GM19043 (cell line): ENCODE results near the gene PCDHGC4.

ENCODE experiments used
- ATAC-seq: cut with Tn5 transposase; IDR thresholded peaks from one replicate; pipeline ENCODE4 v1.9.1; 2021; ENCODE audit warnings: low read depth; ENCODE audit not compliant: unreplicated experiment

Gene PCDHGC4

DNA sequence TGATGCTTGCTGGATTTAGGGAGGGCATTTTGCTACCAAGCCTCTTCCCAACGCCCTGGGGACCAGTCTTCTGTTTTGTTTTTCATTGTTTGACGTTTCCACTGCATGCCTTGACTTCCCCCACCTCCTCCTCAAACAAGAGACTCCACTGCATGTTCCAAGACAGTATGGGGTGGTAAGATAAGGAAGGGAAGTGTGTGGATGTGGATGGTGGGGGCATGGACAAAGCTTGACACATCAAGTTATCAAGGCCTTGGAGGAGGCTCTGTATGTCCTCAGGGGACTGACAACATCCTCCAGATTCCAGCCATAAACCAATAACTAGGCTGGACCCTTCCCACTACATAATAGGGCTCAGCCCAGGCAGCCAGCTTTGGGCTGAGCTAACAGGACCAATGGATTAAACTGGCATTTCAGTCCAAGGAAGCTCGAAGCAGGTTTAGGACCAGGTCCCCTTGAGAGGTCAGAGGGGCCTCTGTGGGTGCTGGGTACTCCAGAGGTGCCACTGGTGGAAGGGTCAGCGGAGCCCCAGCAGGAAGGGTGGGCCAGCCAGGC lies 27.0 kb downstream of the PCDHGC4 start:
- ATAC-seq, result no peak

DNA sequence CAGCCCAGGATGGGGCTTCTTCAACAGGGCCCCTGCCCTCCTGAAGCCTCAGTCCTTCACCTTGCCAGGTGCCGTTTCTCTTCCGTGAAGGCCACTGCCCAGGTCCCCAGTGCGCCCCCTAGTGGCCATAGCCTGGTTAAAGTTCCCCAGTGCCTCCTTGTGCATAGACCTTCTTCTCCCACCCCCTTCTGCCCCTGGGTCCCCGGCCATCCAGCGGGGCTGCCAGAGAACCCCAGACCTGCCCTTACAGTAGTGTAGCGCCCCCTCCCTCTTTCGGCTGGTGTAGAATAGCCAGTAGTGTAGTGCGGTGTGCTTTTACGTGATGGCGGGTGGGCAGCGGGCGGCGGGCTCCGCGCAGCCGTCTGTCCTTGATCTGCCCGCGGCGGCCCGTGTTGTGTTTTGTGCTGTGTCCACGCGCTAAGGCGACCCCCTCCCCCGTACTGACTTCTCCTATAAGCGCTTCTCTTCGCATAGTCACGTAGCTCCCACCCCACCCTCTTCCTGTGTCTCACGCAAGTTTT lies 27.6 kb downstream of the PCDHGC4 start:
- ATAC-seq, result no peak

DNA sequence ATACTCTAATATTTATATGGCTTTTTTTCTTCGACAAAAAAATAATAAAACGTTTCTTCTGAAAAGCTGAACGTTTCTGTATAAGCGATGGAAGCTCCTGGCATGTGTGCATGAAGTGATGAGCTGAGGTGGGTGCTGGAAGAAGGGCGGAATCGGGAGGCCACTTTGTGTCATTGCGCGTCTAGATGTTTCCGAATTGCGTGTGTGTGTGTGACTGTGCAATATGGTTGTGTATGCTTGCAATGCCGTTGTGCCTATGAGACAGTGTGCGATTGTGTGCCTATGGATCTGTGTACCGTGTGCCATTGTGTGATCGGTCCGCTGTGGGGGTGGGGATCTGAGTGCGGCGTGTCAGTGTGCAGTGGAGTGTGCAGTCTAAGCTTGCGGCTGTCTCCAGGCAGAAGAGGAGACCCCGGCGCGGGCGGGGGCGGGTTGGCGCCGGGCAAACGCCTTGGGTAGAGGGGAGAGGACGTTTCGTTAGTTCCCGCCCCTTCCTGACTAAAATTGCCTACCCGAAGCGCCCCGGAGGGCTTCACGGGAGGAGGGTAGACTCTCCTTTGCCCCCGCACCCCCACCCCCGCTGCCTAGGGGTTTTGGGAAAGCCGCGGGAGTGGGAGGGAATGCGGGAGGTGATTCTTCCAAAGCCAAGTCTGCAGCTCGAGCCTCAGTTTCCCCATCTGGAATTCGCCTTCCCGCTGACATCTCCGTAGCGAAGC lies 28.2 kb downstream of the PCDHGC4 start:
- no peak for ATAC-seq

DNA sequence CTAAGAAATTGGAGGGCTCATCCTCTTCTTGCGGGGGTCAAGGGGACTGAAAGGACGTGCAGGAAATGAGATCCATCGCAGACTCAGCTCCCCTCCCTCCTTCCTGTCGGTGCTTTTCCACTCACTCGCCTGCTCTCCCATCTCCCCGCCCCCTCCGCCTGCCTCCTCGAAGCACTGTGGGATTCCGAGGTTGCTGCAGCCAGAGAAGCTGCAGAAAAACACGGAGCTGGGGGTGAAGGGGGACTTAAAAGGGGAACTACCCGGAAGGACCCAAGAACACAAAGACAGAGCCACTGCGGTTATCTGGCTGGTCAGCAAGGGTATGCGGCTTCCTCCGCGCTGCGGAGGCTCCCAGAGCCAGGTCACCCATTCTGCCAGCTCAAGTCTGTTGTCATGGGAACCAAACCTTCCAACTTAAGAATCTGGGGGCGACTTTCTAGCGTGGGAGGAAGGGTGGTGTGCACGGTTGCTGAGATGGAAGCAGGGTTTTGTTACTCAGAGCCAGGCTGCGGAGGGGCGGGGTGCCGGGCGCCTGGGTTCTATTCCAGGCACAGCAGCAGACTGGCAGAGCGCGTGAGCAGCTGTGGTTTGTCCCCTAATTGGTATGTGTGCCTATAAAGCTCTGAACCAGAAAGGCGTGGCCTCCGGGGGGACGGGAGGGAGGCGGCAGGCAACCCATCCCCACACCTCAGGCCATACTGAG lies 28.9 kb downstream of the PCDHGC4 start:
- ATAC-seq, result no peak

DNA sequence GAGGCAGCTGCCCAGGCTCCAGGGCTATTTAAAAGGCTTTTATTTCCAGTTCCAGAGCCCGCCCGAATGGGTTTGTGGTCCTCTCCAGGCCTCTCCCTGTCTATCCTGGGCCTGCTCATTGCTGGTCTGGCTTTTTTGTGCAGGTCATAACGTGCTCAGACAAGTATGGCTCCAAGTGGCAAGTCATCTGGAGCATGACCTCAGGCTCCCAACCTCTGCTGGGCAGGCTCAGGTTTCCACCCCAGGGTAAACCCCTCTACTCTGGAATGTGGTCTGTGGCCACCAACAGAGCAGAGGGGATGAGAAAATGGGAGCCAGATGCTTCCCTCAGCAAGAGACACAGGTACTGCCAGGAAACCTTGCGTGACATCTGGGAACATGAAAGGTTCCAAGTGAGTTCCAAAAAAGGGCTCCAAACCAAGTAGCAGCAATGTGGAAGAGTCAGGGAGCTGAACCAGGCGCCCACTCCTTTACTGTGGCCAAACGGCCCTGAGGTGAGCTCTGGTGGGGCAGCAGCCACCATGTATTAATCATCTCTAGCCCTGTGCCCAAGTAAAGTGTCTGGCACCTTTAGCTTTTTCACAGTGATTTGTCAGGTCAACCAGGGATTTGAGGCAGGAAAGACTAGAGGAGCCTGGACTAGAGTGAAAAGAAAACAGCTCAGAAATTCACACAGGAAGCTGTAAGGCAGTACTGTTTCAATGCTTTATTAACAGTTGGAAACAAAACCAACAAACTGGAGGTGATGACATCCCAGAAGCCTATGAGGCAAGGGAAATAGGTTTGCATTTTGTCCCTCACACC lies 29.7 kb downstream of the PCDHGC4 start:
- ATAC-seq, result no peak

DNA sequence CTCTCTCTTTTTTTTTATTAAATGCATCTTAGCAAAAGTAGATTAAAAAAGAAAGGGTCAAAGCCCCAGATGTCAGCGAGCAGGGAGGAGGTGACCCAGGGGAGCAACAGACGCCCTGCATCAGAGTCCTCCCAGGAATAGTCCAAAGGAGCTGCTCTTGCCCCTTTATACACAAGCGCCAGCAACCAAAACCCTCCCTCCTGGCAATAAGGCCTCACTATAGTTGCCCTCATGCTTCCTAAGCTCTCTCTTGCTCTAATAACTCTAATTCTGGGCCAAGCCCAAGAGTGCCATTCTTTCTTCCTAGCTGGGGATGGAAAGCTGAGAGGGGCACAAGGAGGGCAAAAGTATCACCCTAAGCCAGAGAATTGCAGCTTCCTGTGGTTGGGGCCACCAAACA lies 30.3 kb downstream of the PCDHGC4 start:
- no peak for ATAC-seq

DNA sequence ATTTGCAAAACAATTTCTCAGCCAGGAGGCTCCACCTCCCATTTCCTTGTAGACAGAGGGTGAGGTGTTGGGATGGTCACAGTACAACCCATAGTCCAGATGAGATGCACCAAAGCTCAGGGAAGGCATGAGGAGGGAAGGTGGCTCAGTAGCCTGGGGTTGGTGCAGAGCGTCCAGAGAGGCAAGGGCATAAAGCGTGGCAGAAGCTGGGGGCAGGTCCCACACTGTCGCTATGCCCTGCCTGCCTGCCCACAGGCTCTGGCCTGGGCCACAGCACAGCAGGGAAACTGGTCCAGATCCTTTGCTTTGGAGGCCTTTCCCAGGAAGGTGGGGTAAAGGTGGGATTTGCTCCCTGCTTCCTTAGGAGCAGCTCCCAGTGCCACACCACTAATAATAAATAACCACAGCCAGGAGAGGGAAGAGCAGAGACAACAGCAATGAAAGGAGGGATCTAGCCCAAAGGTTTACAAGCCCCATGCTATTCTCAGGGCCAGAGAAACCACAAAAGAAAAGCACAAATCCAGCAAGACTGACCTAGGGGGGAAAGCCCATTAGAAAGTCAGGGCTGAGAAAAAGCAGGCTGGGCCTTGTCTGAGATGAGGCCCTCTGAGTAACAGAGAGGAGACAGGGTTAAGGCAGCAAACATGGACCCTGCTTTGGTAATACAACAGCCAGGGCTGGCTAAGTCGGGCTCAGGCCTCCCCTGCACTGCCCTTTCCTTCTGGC lies 31.3 kb downstream of the PCDHGC4 start:
- ATAC-seq, result no peak

DNA sequence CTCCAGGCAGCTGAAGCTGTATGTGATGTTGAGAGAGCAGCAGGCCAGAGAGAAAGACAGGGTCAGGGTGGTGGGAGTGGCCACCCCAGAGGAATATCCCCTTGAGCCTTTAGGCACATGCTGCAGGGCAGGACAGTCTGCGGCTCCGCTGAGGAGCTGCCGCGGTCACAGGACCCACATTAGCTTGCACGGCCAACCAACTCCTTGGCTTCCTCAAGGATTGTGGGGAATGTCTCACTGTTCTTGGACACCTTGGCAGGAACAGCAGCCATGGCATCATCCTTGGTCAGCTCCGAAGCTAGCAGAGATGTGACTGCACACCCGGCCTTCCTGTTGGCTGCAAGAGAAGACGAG lies 31.8 kb downstream of the PCDHGC4 start:
- ATAC-seq, result no peak

DNA sequence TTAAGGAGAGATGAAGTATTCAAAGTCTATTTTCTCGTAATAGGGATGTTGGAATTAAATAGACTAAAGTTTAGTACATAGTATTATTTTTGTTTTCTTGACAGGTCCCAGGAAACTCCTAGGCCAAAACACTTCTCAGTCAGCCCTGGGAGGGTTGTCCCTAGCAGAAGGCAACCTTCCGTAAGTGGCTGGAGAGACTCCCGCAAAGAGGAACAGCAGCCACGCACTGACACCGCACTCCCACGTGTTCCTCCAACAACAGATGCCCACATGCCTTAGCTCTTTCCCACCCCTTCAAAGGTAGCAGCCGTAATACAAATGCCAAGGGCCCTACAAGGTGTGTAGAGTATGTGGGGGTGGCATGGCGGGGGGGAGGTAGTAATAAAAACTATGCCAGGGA lies 32.5 kb downstream of the PCDHGC4 start:
- ATAC-seq, result no peak

DNA sequence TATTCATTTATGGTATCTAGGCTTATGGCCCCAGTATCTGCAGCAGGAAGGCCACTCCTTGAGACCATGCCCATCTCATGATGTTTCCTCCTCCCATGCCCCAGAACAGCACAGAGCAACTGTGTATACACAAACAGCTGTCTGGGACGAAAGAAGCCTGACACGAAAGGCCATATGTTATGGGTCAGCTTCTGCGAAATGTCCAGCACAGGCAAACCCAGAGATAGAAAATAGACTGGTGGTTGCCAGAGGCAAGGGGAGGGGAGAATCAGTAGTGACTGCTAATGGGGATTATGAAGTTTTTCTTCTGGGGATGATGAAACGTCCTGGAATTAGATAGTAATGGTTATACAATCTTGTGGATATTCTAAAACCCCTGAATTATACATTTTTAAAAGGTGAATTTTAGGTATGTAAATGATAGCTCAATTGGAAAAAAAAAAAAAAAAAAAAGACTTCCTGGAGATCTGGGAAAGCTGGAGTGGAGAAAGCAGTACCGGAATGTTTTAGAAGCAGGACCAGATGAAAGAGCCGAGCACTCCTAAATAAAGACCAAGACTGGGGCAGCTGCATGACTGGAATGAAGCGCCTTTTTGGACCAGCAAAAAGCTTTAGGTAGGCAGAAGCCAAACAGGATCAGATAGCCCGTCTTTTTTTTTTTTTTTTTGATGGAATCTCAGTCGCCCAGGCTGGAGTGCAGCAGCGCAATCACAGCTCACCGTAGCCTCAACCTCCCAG lies 33.2 kb downstream of the PCDHGC4 start:
- no peak for ATAC-seq

DNA sequence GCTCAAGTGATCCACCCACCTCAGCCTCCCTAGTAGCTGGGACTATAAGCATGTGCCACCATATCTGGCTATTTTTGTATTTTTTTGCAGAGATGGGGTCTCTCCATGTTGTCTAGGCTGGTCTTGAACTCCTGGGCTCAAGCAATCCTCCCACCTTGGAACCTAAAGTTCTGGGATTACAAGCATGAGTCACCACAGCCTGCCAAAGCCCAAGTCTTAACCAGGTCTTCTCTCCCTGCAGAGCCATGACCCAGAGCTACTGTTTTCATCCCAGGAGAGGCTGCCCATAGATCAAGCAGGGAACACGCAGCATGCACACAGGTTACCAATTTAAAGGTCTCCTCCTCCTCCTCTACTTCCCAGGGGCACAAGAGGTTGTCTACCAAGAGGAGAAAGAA lies 33.8 kb downstream of the PCDHGC4 start:
- no peak for ATAC-seq

DNA sequence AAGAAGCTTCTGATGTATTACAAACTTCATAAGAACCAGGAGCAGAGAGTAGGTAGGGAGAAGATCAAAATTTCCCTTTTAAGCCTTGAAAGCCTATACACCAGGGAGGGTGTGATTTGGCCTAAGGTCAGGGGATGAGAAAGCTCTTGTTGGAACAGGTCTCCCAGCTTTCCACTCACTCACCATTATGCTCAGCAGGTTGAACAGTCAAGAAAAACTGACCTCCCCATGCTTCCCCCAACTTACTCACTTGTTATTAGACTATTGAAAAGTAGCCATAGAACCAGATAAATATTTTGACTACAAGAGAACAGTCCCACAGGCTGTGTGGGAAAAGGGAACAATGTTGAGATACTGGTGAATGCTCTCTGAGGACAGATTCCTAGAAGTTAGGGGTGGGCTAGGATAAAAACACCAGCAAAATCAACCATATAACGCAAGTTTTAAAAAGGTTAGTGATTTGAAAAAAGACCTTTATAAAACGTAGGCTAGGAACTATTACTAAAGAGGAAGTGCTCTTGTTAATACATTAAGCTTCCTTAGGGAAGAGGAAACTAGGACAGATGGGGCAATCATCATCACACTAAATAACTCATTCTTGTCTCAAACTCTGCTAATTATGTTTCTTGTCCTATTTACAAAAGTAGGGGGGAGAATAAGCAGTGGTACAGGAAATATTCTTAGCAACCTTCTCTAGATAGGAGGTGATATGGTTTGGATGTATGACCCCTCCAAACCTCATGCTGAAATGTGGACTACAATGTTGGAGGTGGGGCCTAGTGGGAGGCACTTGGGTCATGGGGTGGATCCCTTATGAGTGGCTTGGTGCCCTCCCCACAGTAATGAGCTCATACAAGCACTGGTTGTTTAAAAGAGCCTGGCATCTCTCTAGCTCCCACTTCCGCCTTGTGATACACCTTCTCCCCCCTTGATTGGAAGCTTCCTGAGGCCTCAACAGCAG lies 35.1 kb downstream of the PCDHGC4 start:
- ATAC-seq, result no peak

DNA sequence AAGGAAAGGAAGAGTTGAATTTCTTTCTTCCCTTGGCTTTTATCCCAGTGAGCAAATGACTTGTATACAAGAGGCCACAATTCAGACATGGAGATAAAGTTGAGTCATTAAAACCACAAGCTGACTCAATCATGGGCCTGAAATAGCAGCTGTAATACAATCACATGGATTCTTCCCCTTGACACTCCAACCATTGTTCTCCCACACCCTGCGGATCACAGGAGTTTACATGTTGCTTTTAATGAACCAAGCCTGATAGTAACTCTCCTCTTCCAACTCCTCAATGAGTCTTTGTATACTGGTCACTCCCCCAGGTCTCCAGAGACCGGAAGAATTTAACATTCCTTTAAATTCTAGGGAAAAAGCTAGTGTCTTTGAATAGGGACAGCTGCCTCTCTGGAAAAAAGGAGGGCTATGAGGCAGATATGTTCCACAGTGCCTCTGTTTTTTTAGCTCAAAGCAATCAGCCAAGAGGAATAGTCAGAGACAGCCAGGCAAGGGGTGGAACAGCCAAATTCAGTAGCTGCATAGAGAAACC lies 36.5 kb downstream of the PCDHGC4 start:
- no peak for ATAC-seq

DNA sequence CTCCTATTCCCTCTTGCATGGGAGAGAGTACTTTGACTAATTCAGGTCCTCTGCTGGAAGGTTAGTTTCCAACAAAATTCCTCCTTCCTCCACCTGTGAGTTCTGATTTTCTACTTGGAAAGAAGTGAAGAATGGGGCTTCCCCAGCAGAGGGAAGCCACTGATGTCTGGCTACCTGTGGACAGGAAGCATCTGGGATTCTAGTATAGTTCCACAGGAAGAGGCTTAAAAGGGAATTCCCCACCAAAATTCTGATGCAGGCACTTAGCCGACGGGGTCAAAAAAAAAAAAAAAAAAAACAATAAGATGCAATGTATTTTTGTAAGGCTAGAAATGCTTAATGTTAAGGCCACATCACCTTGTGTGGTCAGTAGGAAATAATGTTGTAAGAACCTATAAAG lies 37.5 kb downstream of the PCDHGC4 start:
- ATAC-seq, result no peak

DNA sequence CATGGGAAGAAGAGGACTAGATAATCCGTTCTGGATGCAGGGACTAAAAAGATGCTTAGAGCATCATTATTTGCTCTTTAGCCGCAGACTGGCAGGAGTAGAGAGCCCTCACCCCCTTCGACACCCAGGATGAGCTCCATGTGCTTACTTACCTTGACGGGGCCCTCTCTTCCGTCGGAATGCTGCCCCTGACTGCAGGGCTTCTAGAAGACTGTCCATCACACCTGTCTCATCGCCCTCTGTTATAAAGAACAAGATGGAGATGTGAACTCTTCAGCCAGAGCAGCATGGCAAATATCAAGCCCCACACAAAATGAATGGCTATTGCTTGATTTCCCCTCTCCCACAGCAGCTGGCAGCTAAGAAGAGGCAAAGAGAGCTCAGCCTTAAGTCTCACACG lies 39.2 kb downstream of the PCDHGC4 start:
- ATAC-seq, result no peak

DNA sequence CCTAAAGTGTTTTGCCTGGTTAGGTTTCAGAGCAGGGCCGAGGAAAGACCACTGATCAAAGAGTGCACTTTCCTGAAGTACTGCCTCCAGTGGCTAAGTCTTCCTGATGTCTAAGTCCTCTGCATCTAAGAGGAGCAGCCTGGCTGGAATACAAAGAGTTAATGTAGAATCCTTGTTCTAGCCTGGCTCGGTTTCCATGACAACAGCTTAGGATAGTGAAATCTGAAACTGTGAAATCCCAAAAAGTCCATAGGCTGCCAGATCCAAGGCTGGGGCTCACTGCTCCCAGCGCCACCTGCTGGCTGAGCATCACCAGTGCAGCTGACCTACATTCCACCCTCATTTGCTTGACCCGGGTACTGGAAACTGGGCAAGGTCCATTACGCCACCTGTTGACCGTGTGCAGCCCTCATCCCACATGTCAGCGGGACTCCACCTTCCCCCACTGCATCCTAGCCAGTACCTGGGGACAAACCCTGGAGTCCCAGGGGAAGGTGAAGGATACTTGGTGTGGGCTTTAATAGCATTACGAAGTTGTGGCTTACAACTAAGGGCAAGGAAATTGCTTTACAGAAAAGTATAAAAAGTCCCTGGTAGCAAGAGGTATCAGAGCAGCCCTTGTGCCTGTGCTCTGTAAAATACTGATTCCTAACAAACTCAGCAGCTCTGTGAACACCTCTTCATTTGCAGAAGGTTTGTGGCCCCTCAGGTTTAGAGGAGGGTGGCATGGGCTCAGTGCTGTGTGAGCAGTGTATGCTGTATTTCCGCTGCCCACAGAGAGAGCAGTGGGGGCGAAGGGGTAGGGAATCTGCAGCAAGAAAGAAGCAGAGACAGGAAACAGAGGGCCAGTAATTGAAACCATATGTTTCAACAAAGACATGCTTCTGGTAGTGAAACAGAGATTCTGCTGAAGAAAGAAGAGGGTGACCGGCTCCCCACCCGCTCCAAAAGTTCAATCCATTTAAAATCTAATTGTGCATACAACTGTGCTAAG lies 40.1 kb downstream of the PCDHGC4 start:
- peak; percentile 59 for ATAC-seq

DNA sequence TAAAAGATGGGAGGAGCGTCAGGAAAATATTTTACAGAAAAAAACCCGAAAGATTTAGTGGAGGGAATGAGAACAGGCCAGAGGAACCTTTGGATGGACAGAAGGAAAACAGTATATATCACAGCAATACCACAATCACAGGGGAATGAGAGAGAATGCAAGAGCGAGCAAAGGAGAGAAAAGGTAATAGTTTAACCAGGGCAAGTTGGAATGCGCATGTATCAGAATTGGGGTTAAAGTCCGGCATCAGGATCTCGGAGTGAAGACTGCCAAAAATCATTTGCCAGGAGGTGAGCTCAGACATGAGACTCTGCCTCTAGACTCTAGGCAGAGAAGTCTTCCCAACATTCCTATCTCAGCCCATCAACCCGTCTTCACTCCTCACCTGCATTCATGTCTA lies 40.8 kb downstream of the PCDHGC4 start:
- no peak for ATAC-seq
